Stimulated activated naive CD4-positive, alpha-beta T cell (primary cell): ENCODE measurements around the gene SLC25A14.
A peak's percentile ranks its signal among the peaks of the same experiment; 100 is the strongest.

Source experiments
- DNase-seq, 6 experiments: peaks; one replicate each; lab custom pipeline; 2025; lab: John Stamatoyannopoulos, UW

The SLC25A14 gene

DNA sequence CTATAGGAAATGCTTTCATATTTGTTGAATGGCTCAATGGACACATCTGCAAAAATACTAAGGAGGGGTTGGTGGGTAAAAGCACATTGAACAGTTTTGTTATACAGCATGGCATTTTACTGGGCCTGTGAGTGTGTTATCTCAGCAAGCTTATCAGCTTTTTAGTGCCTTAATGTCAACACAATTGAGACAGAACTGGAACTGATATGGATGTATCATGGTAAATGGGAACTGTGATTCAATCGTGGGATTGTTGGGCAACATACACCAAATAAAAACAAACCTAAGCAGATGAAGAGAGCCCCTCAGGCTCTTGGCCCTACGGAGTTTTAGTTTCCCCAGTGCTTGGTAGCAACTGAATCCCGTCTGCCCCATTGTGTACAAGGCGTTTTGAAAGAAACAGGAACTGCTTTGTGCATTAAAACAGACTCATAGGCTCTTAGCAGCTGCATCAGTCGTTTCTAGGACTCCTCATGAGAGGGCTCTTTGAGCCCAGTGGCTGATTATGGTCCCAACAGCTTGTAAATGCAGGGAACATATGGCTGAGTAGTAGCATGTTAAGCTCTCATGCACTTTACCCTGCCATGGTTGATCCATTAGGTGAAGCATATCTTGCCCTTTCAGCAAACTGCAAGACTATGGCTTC is 38.4 kb downstream of the SLC25A14 start:
- DNase-seq = no peak

DNA sequence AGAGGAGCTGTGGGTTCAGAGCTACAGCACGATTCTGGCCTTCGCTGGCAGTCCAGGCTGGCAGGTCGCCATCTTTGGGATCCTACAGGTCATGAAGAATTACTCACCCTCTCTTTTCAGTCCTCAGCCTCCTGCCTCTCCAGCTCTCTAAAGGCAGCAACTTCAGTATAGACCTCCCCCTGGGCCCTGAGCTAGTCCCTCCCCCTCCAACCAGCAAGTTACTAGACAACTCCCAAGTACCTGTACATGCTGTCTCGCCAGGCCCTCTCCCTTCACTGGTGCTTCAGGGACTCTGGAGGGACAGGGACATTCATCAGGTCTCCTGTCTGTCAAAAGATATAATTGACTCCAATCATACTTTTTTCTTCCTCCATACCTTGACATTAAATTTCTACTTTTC is 45.8 kb downstream of the SLC25A14 start, which contains the start of gene GPR119:
GPR119 (minus strand) TSS at position 155 of the 400 bp plus-strand sequence. CDS start 227 bp downstream, outside the sequence.
- DNase-seq = no peak

DNA sequence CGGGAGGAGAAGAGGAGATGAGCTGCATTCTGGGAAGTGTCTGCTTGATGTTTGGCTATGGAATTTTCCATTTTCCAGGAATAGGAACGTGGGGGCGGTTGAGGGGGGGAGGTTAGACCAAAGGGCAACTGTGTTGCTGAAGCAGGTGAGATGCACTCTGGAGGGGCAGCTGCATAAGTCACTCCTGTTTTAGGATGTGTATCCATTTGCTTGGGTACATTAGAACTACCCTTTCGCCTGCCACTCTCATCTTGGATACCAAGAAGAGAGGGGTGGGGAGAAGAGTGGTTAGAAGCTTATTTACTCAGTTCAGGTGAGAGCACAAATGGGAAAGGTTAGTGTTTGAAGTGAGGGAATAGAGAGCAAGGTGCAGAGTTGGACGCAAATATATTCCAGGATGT is 46.7 kb downstream of the SLC25A14 start:
- DNase-seq = no peak

DNA sequence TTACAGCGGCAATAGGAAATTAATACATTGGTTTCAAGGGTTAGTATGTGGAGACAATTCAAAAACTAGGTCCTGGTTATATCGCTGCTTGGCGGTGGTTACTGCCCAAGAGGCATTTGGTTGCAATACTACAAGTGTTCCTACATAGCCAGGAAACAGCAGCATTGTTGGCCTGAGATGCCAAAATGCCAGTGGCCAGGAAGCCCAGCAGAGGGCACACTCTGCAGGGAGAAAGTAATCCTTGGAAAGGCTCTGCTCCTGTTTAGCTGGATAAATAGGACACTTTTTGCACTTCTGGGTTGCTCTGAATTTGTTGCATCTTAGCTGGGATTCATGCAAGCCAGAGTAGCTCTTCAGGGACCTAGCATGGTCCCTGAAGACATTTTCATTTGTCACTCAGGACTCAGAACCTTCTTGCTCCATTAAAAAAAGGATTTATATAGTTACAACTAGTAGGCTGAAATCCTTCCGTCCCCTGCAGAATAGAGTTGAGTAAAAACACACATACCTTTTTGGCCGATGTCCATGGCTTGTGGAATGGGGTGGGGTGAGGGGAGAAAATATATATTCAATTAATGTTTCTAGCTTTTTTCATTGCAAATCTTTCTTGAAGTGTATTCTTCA is 53.8 kb downstream of the SLC25A14 start:
- no peak for DNase-seq

DNA sequence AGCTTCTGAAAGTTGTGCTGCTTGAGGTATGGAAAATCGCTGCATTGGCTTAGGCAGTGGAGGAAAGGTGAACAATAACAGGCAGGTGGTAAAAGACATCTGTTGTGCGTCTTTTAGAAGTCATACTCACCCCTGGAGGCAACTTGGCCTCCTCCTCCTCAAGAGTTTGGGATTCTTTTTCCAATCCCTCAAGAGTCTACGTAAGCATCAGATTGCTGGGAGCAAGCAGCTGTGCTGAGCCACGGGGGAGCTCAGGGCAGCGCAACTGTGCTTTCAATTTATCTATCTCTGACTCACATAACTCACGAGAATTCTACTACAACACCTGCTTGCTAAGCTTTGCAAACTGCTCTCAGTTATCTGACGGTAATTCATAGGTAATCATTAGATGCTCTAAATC is 55.6 kb downstream of the SLC25A14 start:
- no peak for DNase-seq

DNA sequence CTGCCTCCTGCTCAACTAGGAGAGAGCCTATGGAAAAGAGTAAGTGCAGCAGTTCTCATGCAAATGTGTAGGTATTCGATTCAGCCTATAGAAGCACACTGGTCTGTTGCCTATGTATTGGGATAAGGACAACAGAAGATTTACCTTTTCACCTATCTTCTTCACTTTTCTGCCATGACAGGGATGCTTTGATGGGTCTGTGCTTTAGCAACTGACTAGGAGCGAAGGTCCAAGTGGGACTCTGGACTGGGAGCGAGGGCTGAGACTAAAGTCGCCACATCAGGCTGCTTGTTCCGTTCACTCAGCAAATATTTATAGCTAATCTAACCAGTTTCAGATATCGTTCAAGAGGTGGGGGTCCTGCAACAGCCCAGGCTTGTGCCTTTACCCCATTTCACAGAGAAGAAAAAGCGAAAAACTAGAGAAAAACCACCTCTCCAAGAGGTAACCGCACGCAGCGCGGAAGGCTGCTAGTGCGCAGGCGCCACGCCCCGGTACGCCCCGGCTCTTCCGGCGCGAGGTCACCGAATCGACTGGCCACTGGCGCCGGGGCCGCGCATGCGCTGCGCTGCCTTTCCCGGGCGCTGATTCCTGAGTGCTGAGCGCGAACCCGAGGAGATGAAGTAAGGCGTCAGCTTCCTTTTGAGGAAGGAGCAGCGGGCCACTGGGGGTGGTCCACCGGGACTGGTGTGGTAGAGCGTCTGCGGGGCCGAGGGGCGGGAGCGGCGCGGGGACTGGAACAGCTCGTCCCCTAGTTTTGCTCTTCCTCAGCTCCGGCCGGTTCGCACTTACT is 61.9 kb downstream of the SLC25A14 start, which contains the start of gene RBMX2:
RBMX2 (plus strand) TSS at position 573 of the 793 bp plus-strand sequence; CDS start at position 619, 46 bp downstream.
- peak; percentile 39 to 69 (median 58) for DNase-seq

DNA sequence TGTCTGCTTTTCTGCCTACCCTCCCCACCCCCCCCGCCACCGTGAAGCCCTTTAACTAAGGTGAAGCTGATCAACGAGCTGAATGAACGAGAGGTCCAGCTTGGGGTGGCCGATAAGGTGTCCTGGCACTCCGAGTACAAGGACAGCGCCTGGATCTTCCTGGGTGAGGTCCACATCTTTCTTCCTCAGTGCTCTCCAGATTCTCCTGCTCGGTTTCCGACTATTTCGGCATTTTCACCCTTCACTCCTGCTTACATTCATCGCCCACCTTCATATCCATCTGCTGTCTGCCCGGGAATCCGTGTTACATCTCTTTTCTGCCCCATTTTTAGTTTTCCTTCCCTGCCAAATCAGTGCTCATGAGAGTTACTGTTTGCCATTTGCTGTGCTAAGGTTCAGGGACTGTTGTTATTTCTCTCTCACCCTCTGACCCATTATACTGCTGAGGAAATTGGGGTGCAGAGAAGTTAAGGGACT is 62.5 kb downstream of the SLC25A14 start:
- DNase-seq = peak in 1 of 6 experiments; percentile 21

DNA sequence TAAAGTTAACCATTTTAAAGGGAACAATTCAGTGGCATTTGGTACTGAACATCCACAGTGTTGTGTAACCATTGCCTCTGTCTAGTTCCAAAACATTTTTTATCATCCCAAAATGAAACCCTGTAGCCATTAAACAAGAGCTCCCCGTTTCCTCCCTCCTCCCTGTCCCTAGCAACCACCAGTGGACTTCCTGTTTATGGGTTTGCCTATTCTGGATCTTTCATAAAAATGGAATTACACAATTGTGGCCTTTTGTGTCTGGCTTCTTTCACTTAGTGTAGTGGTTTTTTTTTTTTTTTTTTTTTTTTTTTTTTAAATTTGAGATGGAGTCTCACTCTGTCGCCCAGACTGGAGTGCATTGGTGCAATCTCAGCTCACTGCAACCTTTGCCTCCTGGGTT is 73.7 kb downstream of the SLC25A14 start:
- DNase-seq = no peak

DNA sequence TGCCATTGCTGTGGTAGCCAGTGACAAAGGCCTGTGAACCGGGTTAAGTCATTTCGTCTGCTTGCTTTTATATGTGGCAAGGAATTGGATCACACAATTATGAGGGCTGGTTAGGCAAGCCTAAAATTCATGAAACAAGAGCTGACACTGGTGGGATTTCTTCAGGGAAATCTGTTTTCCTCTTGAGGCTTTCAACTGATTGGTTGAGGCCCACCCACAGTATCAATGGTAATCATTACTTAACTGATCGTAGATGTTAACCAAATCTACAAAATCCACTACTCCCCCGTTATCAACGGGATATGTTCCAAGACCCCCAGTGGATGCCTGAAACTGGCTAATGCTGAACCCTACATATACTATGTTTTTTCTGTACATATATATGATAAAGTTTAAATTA is 75.1 kb downstream of the SLC25A14 start:
- DNase-seq = no peak

DNA sequence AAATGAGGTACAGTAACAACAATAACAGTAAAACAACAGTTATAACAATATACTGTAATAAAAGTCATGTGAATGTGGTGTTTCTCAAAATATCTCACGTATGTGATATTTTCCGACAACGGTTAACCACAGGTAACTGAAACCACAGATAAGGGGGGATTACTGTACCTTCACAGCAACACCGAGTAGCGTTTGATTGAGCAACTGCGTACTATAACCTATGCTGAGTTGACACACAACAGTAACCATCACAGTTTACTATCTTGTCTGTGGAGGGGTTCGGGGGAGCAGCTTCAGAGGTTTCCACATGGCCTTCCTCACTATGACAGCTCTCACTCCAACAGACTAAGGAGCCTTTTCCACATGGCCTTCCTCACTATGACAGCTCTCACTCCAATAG is 75.5 kb downstream of the SLC25A14 start:
- no peak for DNase-seq

DNA sequence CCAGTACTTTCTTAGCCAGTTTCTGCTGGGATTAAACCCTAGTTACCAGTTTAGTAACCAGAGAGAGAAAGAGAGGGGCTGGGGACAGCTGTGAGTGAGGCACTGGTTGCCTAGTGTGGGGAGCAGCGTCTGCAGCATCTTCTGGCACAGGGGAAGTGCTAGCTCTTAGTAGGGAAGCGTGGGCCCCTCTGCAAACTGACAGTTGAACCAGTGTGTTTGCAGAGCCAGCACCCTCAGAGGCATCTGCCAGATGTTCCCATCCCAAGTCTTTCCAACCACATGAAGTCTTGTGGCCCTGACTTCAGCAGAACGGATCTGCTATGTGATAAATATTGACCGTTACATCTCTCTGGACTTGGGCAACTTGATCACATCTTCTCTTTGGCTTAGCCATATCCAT is 77.1 kb downstream of the SLC25A14 start:
- no peak for DNase-seq

DNA sequence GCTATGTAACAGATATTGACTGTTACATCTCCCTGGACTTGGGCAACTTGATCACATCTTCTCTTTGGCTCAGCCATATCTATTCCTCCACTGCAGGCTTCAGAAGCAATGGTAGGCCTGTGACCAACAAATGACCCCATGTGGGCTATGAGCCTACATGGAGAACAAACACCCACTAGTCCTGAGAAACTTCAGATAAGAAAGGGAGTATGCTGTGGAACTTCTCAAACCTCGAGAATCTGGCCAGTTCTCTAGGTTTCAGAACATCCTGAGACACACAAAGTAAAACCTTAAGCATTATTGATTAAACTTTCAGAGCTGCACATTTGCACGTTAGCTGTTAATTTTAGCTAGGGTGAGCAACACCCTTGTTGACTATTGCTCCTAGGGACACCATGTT is 78.3 kb downstream of the SLC25A14 start:
- DNase-seq = no peak

DNA sequence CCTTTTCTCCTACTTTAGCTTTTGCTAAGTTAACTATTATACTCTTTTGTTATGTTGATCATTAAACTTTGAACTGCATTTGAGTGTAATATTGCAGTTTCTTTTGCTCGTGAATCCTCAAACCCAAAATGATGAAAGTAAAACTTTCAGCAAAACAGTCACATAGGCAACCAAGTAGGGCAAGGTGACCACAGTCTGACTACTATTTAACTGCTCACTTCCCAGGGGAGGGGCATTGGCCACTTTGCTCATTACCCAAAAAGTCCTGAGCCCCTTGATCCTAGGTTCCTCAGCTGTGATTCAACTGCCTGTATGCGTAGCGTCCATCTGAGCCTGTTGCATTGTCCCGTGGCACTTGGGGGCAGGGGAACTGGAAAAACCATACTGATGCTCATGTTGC is 79.0 kb downstream of the SLC25A14 start:
- DNase-seq = no peak

DNA sequence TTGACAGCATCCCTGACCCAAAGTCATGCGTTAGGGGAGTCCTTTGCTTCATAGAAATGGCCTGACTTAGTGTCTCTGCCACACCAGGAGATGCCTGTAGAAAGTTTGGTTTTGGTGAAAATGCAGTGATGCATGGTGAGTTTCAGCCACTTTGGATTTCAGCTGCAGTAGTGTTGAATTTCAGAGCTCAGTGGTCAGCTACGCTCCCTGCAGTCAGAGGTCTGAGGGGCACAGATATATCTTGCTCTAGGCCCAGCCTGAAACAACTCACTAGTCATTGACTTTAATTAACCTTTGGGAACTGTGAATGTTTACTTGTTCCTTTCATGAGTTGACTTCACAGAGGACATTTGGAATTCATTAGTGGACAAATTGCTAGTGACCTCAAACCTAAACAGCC is 79.5 kb downstream of the SLC25A14 start:
- DNase-seq = no peak
